Skeletal muscle tissue (tissue), 4 donors: Measurements from ENCODE around the gene PCDHGA1. TPM values are rescaled to one million over a fixed set of nuclear protein-coding genes. Genes with fewer than 3 reads are reported as not detected.

Experiments used
- H3K27ac ChIP-seq: one replicate; pipeline ENCODE4 v1.7.0; 2013; ENCODE audit warnings: mild to moderate bottlenecking, low read depth, low read length, inconsistent platforms
- H3K27me3 ChIP-seq, 3 donors: one replicate each; pipeline ENCODE4 v1.7.0; 2013; ENCODE audit warnings: low read length in 3 of 3; ENCODE audit not compliant: control insufficient read depth in 3 of 3, insufficient read depth in 3 of 3
- H3K36me3 ChIP-seq, 3 donors: one replicate each; pipeline ENCODE4 v1.7.0; 2013; ENCODE audit warnings: low read length in 3 of 3; ENCODE audit not compliant: control insufficient read depth in 3 of 3, insufficient read depth in 3 of 3
- H3K4me1 ChIP-seq, 3 donors: one replicate each; pipeline ENCODE4 v1.7.0; 2013; ENCODE audit warnings: low read length in 3 of 3, mild to moderate bottlenecking in 3 of 3; ENCODE audit not compliant: control insufficient read depth in 3 of 3, insufficient read depth in 3 of 3
- H3K4me3 ChIP-seq, 3 donors: one replicate each; pipeline ENCODE4 v1.7.0; 2013; ENCODE audit warnings: low read length in 3 of 3
- H3K9ac ChIP-seq, 3 donors: one replicate each; pipeline ENCODE4 v1.7.0; 2013; ENCODE audit warnings: low read length in 3 of 3, mild to moderate bottlenecking in 3 of 3, moderate library complexity in 2 of 3, low read depth in 1 of 3
- H3K9me3 ChIP-seq, 3 donors: one replicate each; pipeline ENCODE4 v1.7.0; 2013; ENCODE audit warnings: low read length in 3 of 3; ENCODE audit not compliant: control insufficient read depth in 3 of 3
- total RNA-seq: library from RNA; depleted of rRNA; stranded (reverse); fragments of >200 nt; gene quantifications from one replicate; pipeline ENCODE4 v1.2.3, GENCODE V29; 2014
- donor health status: Osteomylitis.

The PCDHGA1 gene
- total RNA-seq, 1 donor from 2014 or later = 0.52 TPM

DNA sequence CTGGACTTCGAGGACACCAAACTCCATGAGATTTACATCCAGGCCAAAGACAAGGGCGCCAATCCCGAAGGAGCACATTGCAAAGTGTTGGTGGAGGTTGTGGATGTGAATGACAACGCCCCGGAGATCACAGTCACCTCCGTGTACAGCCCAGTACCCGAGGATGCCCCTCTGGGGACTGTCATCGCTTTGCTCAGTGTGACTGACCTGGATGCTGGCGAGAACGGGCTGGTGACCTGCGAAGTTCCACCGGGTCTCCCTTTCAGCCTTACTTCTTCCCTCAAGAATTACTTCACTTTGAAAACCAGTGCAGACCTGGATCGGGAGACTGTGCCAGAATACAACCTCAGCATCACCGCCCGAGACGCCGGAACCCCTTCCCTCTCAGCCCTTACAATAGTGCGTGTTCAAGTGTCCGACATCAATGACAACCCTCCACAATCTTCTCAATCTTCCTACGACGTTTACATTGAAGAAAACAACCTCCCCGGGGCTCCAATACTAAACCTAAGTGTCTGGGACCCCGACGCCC, 146.8 kb downstream of the PCDHGA1 start:
- Histone ChIP-seq H3K4me3 (peak overlapping the region; percentile 91 to 96 (median 96)), H3K9ac (peak overlapping the region; percentile 84 to 94 (median 92)), H3K27me3 (no peaks in the 10 kb centered on the region), H3K27ac (peak overlapping the region; percentile 89), H3K9me3 (no peaks in the 10 kb centered on the region), H3K4me1 (peaks cover 41 to 46% (median 45%) of the 10 kb centered on the region in 3 donors), H3K36me3 (no peaks in the 10 kb centered on the region)

DNA sequence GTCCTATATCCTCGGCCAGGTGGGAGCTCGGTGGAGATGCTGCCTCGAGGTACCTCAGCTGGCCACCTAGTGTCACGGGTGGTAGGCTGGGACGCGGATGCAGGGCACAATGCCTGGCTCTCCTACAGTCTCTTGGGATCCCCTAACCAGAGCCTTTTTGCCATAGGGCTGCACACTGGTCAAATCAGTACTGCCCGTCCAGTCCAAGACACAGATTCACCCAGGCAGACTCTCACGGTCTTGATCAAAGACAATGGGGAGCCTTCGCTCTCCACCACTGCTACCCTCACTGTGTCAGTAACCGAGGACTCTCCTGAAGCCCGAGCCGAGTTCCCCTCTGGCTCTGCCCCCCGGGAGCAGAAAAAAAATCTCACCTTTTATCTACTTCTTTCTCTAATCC, 147.5 kb downstream of the PCDHGA1 start:
- Histone ChIP-seq H3K27ac (no peak overlapping the region), H3K9ac (peak overlapping the region; percentile 34 to 84 (median 57)), H3K4me1 (peaks cover 41 to 46% (median 45%) of the 10 kb centered on the region in 3 donors), H3K27me3 (no peaks in the 10 kb centered on the region), H3K9me3 (no peaks in the 10 kb centered on the region), H3K4me3 (peak overlapping the region; percentile 91 to 96 (median 96)), H3K36me3 (no peaks in the 10 kb centered on the region)

DNA sequence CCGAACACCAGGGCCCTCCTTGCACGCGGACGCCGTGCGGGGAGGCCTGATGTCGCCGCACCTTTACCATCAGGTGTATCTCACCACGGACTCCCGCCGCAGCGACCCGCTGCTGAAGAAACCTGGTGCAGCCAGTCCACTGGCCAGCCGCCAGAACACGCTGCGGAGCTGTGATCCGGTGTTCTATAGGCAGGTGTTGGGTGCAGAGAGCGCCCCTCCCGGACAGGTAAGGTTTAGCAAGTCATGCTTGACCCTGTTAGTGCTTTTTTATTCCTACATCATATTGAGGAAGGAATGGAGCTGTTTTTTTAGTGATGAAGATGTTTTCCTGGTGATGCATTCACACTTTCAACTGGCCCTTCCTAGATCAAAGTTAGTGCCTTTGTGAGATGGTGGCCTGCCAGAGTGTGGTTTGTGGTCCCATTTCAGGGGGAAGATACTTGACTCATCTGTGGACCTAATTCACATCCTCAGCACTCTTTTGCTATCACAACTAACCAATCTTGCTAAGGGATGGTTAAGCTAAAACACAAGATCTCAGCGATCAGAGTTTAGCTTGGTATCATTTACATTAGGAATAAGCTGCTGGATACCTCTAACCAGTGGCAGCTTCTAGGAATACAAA, 148.1 kb downstream of the PCDHGA1 start:
- H3K4me1 ChIP-seq = peaks cover 41 to 49% (median 46%) of the 10 kb centered on the region in 3 donors
- no peaks in the 10 kb centered on the region for H3K27me3 ChIP-seq
- H3K4me3 ChIP-seq = peak overlapping the region; percentile 46 to 96 (median 91)
- H3K9ac ChIP-seq = peak overlapping the region in 2 of 3 donors; percentile 57 to 84
- H3K27ac ChIP-seq = no peak overlapping the region
- H3K36me3 ChIP-seq = no peaks in the 10 kb centered on the region
- no peaks in the 10 kb centered on the region for H3K9me3 ChIP-seq

- Histone ChIP-seq H3K9ac (no peak overlapping the region), H3K36me3 (no peaks in the 10 kb centered on the region), H3K4me3 (peak overlapping the region in 2 of 3 donors; percentile 27 to 61), H3K27ac (no peak overlapping the region), H3K27me3 (no peaks in the 10 kb centered on the region), H3K9me3 (no peaks in the 10 kb centered on the region), H3K4me1 (peaks cover 53 to 58% (median 55%) of the 10 kb centered on the region in 3 donors)
Observed at GRCh38 chr5:141479776-141480175, 149.5 kb downstream of the PCDHGA1 start.

DNA sequence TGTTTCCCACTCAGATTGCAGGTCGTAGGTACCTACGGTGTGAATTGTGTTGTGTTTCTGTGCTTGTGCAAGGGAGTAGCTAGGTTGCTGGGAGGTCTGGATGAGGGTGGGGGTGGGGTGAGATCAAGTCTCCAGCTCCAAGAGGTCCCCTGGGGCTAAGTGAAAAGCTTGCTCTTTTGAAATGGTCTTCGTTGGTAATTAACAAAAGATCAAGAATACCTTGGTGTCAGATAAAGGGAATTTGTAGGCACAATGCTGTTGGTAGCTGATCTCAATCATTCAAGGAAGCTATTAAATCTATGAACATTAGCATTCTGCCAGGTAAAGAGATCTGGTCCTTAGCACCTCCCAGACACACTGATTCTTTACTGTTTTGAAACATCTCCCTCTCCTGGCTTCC, 153.6 kb downstream of the PCDHGA1 start:
- Histone ChIP-seq H3K9ac (peak overlapping the region in 1 of 3 donors; percentile 25), H3K4me1 (peaks cover 42 to 48% (median 46%) of the 10 kb centered on the region in 3 donors), H3K27me3 (peaks cover 0 to 4% (median 0%) of the 10 kb centered on the region in 3 donors), H3K9me3 (no peaks in the 10 kb centered on the region), H3K36me3 (peaks cover 3 to 9% (median 6%) of the 10 kb centered on the region in 3 donors), H3K27ac (no peak overlapping the region), H3K4me3 (peak overlapping the region in 1 of 3 donors; percentile 10)

DNA sequence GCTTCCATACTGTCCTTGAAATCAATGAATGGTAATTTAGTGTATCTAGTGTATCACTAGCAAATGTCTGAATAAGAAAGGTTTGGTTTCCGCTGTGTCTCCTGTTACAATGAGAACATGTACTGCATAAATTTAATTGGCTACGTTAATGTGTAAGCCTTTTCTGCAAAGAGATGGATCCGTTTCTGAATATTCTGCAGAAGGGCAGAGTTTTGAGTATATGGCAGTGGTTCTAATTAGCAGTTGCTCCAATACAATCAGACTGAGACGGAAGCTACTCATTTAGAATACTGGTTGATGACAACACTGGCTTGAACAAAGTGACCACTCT, 154.0 kb downstream of the PCDHGA1 start:
- Histone ChIP-seq H3K4me3 (peak overlapping the region; percentile 25 to 65 (median 54)), H3K36me3 (peaks cover 3 to 9% (median 6%) of the 10 kb centered on the region in 3 donors), H3K27ac (no peak overlapping the region), H3K27me3 (peaks cover 0 to 4% (median 0%) of the 10 kb centered on the region in 3 donors), H3K4me1 (peaks cover 40 to 46% (median 44%) of the 10 kb centered on the region in 3 donors), H3K9me3 (no peaks in the 10 kb centered on the region), H3K9ac (peak overlapping the region in 2 of 3 donors; percentile 25 to 32)

DNA sequence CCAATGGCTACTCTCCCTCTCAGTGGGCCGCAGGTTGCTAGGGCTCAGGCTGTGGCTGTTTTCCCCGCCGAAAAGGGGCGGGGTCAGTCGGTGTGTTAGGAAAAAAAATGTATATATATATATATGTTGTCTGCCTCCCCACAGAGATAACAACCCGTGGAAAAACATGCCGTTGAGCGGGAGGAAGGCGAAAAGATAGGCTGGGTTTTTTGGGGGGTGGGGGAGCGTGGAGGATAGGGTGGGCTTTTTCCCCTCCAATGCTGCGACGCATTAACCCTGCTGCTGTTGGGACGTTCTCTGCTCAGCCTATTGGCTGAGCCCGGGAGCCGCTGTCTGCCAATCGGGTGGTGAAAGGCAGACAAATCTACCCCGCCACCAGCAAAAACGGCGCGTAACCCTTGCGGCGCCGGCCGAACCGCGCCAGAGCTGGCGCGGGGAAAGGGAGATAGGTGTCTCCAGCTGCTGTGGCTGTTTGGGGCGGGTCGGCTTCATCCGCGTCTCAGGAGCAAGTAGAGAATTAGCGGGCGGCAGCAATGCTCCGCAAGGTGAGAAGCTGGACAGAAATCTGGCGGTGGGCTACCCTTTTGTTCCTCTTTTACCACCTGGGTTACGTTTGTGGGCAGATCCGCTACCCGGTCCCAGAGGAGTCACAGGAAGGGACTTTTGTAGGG, 154.5 kb downstream of the PCDHGA1 start, which contains the start of gene PCDHGC4:
Gene PCDHGC4 (plus strand): TSS at position 390 of the 671 bp plus-strand sequence. CDS start 144 bp downstream, at position 534.
- Histone ChIP-seq H3K27ac (no peak within 1 kb of the TSS), H3K4me1 (peaks cover 35 to 41% (median 39%) of the 10 kb centered on the region in 3 donors), H3K9ac (peak within 1 kb of the TSS in 2 of 3 donors; percentile 32 to 60)

GRCh38 chr5:141485321-141486055, 155.2 kb downstream of the PCDHGA1 start:
- no peaks in the 10 kb centered on the region for H3K9me3 ChIP-seq
- peaks cover 0 to 4% (median 0%) of the 10 kb centered on the region in 3 donors for H3K27me3 ChIP-seq
- H3K27ac ChIP-seq = no peak overlapping the region
- peak overlapping the region; percentile 25 to 65 (median 34) for H3K4me3 ChIP-seq
- H3K9ac ChIP-seq = peak overlapping the region in 2 of 3 donors; percentile 32 to 60
- H3K4me1 ChIP-seq = peaks cover 28 to 39% (median 35%) of the 10 kb centered on the region in 3 donors
- peaks cover 9 to 12% (median 10%) of the 10 kb centered on the region in 3 donors for H3K36me3 ChIP-seq

More for the DNA sequence above, 154.5 kb downstream of the PCDHGA1 start, which contains the start of gene PCDHGC4:
- Histone ChIP-seq H3K4me3 (peak within 1 kb of the TSS; percentile 25 to 65 (median 54)), H3K9me3 (no peaks in the 10 kb centered on the region), H3K36me3 (peaks cover 6 to 9% (median 8%) of the 10 kb centered on the region in 3 donors), H3K27me3 (peaks cover 0 to 4% (median 0%) of the 10 kb centered on the region in 3 donors)

- Histone ChIP-seq H3K4me1 (peaks cover 23 to 39% (median 35%) of the 10 kb centered on the region in 3 donors), H3K9me3 (no peaks in the 10 kb centered on the region), H3K36me3 (peaks cover 9 to 13% (median 12%) of the 10 kb centered on the region in 3 donors), H3K9ac (no peak overlapping the region), H3K4me3 (no peak overlapping the region), H3K27me3 (peaks cover 0 to 4% (median 2%) of the 10 kb centered on the region in 3 donors), H3K27ac (no peak overlapping the region)
Observed at GRCh38 chr5:141486091-141486490, 155.8 kb downstream of the PCDHGA1 start.
